Epithelial cell of esophagus (primary cell): ENCODE measurements around the gene CATSPER3.

Source experiments
- DNase-seq: peaks from one replicate; pipeline ENCODE4 v3.0.0; 2010; ENCODE audit warnings: low read depth
- H3K4me3 ChIP-seq: 2 replicates; pipeline ENCODE4 v1.5.1; 2011; ENCODE audit warnings: mild to moderate bottlenecking, low read length, control low read depth
- CTCF ChIP-seq: IDR thresholded peaks from 2 replicates; pipeline ENCODE4 v1.5.1; 2011; ENCODE audit warnings: low read depth, mild to moderate bottlenecking, low read length, control low read depth, inconsistent platforms; ENCODE audit not compliant: insufficient read depth; ENCODE audit errors: missing control alignments

Gene CATSPER3

GRCh38 chr5:135034236-135034962 is 66.7 kb downstream of the CATSPER3 start:
- no peak for TF ChIP-seq CTCF
- H3K4me3 ChIP-seq: peak overlapping the region; percentile 96
- DNase-seq: peak; percentile 90

GRCh38 chr5:135034963-135035677 is 67.4 kb downstream of the CATSPER3 start:
- no peak for DNase-seq
- TF ChIP-seq CTCF: no peak
- peak overlapping the region; percentile 34 for H3K4me3 ChIP-seq

GRCh38 chr5:135035678-135036030 is 67.9 kb downstream of the CATSPER3 start:
- H3K4me3 ChIP-seq: no peak overlapping the region
- no peak for TF ChIP-seq CTCF
- DNase-seq: no peak

GRCh38 chr5:135036405-135036804 is 68.7 kb downstream of the CATSPER3 start:
- TF ChIP-seq CTCF: no peak
- no peak for DNase-seq

GRCh38 chr5:135037519-135038204 is 70.0 kb downstream of the CATSPER3 start:
- H3K4me3 ChIP-seq: no peak overlapping the region
- no peak for DNase-seq
- TF ChIP-seq CTCF: no peak

More at GRCh38 chr5:135036405-135036804, 68.7 kb downstream of the CATSPER3 start:
- no peak overlapping the region for H3K4me3 ChIP-seq

- no peak for DNase-seq
- H3K4me3 ChIP-seq: no peak overlapping the region
- no peak for TF ChIP-seq CTCF
These were observed 70.6 kb downstream of the CATSPER3 start for GRCh38 chr5:135038205-135038812.
